ENCODE results near the gene CCDC187. TPM values are rescaled to one million over a fixed set of nuclear protein-coding genes. Genes with fewer than 3 reads are reported as not detected.

CCDC187 gene
- total RNA-seq, 1 donor from 2014 or later, result not detected

DNA sequence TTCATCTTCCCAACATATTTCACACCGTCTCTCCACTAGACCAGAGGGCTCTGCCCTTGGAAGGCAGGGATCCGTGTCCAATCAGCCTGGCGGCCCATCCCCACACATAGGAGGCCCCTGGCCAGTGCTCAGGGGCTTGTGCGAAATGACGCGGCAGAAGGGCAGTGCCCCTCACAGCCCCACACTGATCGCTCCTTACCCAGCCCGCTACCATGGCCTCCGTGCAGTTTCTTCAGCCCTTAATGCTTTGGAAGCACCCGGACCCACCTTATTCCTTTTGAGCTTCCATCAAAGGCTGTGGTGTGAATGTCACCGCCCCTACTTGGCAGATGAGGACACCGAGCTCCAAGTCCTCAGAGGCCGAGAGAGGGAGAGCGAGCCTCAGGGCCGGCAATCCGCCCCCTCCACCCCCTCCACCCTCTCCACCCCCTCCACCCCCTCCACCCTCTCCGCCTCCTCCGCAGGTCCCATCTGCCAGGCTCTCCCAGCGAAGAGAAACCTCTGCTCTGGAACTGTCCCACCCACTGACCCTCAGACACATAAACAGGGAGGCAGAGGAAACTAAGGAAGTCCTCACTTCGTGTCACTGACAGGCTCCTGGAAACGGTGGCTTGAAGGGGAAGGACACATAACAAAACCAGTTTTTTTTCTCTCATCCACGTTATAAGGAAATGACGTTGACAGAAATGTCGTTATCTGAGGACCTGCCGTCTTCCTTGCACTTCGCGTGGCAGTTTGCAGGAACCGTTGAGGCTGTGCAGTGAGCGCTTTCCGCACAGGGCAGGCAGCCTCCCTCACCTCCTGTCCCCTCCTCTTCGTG lies 72.2 kb downstream of the CCDC187 start:
- DNase-seq, result peak; percentile 86
- peaks cover 34% of the 10 kb centered on the region for H3K4me1 Mint-ChIP-seq
- intact Hi-C loops (cut with micrococcal nuclease), result loop anchor here (1.0 kb wide), 1 partner anchor 13 kb away; no protein-coding TSS in a partner anchor
- H3K9me3 Mint-ChIP-seq, result no peaks in the 10 kb centered on the region
- H3K36me3 Mint-ChIP-seq (ENCODE audit: low read depth), result peaks cover 15% of the 10 kb centered on the region
- peak overlapping the region; percentile 70 for H3K4me3 Mint-ChIP-seq
- H3K27me3 Mint-ChIP-seq, result no peaks in the 10 kb centered on the region
- peak overlapping the region; percentile 89 for H3K27ac Mint-ChIP-seq

DNA sequence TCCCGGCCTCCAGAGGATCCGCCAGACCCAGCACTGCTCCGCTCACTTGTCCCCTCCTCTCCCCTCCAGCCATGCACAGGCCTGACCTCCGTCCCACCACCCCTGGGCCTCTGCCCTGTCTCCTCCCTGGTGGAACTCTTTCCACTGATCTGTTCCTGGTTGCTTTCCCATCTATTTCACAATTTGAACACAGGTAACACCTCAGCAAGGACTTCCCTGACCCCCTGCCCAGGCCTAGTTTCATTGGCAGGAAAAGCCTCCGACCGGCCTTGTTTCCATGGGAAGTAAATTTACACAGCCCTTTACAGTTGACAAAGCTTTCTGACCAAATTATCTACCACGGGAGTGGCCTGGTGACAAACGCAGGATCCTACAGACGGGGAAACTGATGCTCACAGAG lies 73.1 kb downstream of the CCDC187 start:
- Mint-ChIP-seq H3K4me3 (no peak overlapping the region), H3K9me3 (no peaks in the 10 kb centered on the region), H3K27ac (peak overlapping the region; percentile 40), H3K27me3 (no peaks in the 10 kb centered on the region), H3K36me3 (ENCODE audit: low read depth) (peaks cover 15% of the 10 kb centered on the region), H3K4me1 (peaks cover 34% of the 10 kb centered on the region)
- intact Hi-C loops (cut with micrococcal nuclease), result no loop called here
- no peak for DNase-seq

DNA sequence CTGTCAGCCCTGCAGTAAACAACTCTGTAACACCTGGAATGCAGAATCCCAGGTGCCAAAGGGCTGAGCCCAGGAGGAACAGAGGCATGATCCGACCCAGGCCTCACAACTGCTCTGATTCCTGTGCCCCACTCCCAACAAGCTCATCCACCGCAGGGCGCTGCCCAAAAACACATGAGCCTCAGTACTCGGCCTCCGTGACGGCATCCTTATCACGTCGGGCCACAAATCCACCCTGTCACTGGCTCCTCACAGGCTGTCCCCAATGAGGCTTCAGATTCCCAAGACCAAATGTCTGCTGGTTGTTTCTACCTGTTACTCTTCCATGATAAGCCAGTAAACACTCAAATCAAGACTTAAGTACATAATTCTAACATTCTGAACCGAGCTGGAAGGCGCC lies 73.5 kb downstream of the CCDC187 start:
- Mint-ChIP-seq H3K9me3 (no peaks in the 10 kb centered on the region), H3K27me3 (no peaks in the 10 kb centered on the region), H3K4me3 (no peak overlapping the region), H3K36me3 (ENCODE audit: low read depth) (peaks cover 16% of the 10 kb centered on the region), H3K27ac (no peak overlapping the region), H3K4me1 (peaks cover 34% of the 10 kb centered on the region)
- no peak for DNase-seq
- intact Hi-C loops (cut with micrococcal nuclease), result no loop called here

DNA sequence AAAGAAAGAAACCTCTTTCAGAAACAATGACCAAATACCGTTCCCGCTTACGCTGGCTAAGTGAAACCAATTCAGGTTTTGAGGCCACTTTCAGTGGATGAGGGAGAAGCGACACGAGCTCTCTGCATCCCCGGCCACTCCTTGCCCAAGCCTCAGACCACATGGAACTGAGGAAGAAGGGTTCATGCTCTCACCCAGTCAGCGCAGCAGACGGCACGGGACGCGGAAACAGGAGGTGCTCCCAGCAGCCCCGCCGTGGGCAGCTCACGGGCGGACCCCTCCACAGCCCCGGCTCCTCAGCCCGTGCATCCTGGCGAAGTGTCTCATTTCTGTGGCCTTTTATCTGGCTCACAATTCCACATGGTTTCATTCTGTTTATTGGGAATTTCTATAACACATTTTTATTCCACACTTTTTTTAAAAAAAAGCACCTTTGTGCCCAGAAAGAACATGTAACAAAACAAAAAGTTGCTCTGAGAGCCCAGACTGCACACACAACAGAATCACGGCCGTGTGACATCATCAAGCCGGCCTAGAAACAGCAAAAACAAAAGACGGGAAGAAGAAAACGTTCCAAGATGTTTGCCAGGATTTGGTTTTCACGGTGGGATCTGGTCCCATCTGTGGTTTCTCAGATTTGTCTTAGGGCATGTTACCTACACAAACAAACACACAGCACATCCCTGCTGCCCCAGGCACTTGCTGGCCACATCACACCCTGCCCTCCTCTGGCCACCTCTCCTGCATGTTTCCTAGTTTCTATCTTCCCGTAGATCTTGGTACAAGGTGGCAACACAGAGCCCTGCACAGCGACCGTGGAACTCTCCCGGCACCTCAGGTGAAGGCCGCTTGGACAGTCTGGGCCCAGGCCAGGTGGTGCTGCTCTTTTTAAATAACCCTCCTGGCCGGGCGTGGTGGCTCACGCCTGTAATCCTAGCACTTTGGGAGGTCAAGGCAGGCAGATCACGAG lies 74.5 kb downstream of the CCDC187 start:
- Mint-ChIP-seq H3K36me3 (ENCODE audit: low read depth) (peaks cover 15% of the 10 kb centered on the region), H3K9me3 (no peaks in the 10 kb centered on the region), H3K4me1 (peaks cover 34% of the 10 kb centered on the region), H3K27me3 (no peaks in the 10 kb centered on the region), H3K27ac (no peak overlapping the region), H3K4me3 (no peak overlapping the region)
- no peak for DNase-seq
- intact Hi-C loops (cut with micrococcal nuclease), result no loop called here

DNA sequence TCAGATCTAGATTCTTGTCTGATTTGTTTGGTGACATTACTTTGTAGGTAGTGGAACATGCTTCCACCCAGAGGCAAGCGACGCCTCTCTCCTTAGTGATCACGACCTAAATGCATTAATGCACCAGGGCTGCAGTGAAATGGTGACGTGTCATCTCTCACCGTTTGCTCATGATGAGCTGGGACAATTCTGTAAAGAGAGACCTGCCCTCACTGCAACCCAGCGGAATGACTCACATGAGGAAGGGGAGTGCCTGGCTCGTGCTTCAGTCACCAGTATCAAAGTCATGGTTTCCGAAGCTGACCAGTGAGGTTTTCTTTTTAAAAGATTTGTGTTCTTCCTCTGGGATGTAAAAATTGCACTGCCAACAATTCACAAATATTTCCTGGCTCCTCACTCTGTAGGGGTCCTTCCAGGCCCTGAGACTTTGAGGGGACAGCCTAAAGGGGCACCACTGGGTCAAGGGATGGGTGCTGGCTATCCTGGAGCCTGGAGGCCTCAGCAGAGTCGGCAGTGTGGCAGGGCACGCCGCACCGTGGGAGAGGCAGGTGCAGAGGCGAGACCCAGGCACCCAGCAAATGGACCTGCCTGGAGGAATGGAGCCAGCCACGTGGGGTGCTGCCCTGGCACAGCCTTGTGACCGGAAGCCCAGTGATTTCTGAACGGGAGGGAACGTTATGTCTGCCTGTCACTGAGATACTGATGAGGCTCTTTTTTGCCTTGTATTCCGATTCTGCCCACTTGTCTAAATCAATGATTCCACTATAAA lies 75.6 kb downstream of the CCDC187 start:
- H3K4me1 Mint-ChIP-seq, result peaks cover 24% of the 10 kb centered on the region
- intact Hi-C loops (cut with micrococcal nuclease), result no loop called here
- H3K27me3 Mint-ChIP-seq, result no peaks in the 10 kb centered on the region
- H3K9me3 Mint-ChIP-seq, result no peaks in the 10 kb centered on the region
- DNase-seq, result no peak
- H3K4me3 Mint-ChIP-seq, result no peak overlapping the region
- H3K36me3 Mint-ChIP-seq (ENCODE audit: low read depth), result peaks cover 20% of the 10 kb centered on the region
- H3K27ac Mint-ChIP-seq, result no peak overlapping the region

DNA sequence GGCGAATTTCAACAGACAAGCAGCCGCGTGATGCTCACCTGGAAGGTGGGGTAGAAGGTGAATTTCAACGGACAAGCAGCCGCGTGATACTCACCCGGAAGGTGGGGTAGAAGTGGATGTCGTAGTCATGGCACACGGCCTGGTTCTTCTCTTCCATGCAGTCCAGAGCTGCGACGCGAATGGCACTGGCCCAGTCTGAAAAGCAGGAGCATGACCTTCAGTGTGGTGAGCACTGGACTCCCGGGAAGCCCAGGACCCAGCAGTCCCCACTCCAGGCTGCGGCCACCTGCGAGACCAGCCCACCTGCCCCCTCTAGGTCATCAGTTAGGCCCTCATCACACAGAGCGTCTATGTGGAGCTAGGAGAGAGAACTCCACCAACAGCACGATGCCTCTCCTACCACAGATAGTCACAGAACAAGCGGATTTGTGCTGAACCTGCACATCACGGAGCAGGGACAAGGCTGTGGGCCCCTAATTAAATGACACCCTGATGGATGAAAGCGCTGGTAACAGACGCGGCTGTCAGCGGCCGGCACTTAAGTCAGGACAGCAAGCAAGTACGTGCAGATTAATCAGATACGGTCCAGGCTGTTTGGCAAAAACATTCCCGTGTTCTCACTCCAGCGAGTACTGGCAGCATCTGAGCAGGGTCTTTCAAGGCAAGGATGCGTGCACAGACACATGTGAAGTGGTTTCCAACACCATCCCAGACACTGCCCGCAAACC lies 77.0 kb downstream of the CCDC187 start:
- intact Hi-C loops (cut with micrococcal nuclease), result no loop called here

DNA sequence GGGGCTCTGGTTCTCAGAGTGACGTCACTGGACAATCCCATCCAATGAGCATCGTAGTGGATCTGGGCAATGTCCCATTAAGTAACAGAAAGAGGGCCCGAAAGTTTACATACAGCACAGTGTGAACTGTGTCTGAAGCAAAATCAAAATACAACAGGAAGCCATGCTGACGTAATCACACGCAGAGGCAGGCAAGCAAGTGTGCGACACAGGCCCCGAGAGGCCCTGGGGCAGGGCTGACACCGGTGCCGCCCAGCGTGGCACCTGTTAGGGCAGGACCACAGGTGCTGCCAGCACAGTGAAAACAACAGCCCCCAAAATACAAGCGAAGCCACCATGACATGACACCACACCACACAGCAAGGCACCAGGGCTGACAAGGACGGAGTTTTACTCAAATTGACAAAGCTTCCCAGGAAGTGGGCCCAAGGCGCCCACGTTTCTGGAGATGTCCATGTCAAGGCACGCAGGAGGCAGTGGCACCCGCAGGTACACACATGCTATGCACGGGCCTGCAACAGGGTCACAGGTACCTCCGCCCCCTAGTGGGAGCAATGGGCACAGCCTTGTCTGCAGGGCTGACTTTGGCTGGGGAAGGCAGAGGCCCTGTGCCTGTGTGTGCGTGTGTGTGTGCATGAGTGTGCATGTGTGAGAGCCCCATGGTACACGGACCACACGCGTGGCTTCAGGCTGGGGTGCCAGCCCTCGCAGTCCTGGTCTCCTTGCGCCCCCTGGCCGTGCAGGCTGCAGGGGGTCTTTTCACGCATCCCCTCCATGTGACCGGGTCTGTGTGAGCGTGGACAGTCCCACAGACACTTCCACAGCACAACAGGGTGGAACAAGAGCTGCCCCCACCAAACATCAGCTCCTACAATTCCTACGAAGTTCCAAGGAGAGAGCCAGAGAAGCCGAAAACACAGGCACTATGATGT lies 77.9 kb downstream of the CCDC187 start:
- Mint-ChIP-seq H3K4me1 (peaks cover 11% of the 10 kb centered on the region), H3K36me3 (ENCODE audit: low read depth) (peaks cover 26% of the 10 kb centered on the region), H3K4me3 (no peak overlapping the region), H3K9me3 (no peaks in the 10 kb centered on the region), H3K27me3 (no peaks in the 10 kb centered on the region), H3K27ac (no peak overlapping the region)
- DNase-seq, result peak; percentile 90
- intact Hi-C loops (cut with micrococcal nuclease), result no loop called here

More for the DNA sequence above, 77.0 kb downstream of the CCDC187 start:
- Mint-ChIP-seq H3K36me3 (ENCODE audit: low read depth) (peaks cover 22% of the 10 kb centered on the region), H3K4me1 (peaks cover 16% of the 10 kb centered on the region), H3K4me3 (no peak overlapping the region), H3K27ac (no peak overlapping the region), H3K9me3 (no peaks in the 10 kb centered on the region), H3K27me3 (no peaks in the 10 kb centered on the region)
- no peak for DNase-seq

DNA sequence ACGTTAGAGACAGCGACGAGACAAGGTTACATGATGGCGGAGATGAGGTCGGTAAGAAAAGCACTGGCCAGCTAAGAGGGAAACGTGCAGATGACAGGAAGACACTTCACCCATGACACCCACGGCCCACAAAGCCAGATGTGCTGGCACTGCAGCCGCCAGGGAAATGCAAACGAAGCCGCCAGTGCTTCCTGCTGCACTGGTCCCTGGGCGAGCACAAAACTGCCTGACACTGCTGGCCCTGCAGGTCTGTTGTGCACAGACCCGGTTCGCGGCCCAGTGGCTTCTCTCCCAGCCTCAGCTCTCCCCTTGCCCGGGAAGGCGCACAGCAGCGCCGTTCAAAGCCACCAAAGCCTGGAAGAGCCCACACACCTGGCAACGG lies 78.5 kb downstream of the CCDC187 start:
- Mint-ChIP-seq H3K27me3 (no peaks in the 10 kb centered on the region), H3K9me3 (no peaks in the 10 kb centered on the region), H3K36me3 (ENCODE audit: low read depth) (peaks cover 28% of the 10 kb centered on the region), H3K4me1 (peaks cover 10% of the 10 kb centered on the region), H3K27ac (no peak overlapping the region), H3K4me3 (no peak overlapping the region)
- no peak for DNase-seq
- intact Hi-C loops (cut with micrococcal nuclease), result no loop called here

DNA sequence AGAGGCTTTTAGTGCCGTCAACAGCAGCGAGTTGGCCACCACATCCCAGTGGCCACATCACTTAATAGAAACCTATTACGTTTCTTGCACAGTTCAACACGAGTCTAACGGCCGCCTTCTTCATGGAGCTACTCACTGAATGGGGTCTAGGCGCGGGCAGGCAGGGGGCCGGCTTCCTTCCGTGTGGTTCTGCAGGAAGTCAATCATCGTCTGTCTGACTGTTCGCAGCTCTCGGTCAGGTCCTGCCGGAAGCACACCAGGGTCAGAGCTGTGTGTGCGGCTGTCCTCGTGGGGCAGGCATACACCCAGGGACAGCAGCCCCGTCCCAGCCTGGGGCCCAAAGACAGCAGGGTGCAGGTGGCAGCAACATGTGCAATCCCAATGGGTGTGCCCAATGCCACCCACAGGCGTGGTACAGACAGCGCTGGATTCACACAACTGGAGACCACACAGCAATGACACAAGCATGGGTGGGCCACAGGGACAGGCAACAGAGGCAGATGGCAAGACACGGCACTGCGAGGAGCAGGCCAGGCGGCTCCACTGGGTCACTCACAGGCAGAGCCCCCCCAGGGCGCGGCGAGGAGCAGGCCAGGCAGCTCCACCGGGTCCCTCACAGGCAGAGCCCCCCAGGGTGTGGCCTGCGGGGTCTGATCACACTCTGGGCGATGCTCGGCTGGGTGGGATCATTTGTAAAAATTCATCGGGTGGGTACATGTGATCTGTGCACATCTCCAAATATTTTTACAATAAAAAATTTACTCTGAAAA lies 79.8 kb downstream of the CCDC187 start:
- H3K4me1 Mint-ChIP-seq, result peaks cover 9% of the 10 kb centered on the region
- no peaks in the 10 kb centered on the region for H3K27me3 Mint-ChIP-seq
- intact Hi-C loops (cut with micrococcal nuclease), result no loop called here
- H3K4me3 Mint-ChIP-seq, result no peak overlapping the region
- H3K27ac Mint-ChIP-seq, result no peak overlapping the region
- DNase-seq, result no peak
- peaks cover 29% of the 10 kb centered on the region for H3K36me3 Mint-ChIP-seq (ENCODE audit: low read depth)
- H3K9me3 Mint-ChIP-seq, result no peaks in the 10 kb centered on the region

DNA sequence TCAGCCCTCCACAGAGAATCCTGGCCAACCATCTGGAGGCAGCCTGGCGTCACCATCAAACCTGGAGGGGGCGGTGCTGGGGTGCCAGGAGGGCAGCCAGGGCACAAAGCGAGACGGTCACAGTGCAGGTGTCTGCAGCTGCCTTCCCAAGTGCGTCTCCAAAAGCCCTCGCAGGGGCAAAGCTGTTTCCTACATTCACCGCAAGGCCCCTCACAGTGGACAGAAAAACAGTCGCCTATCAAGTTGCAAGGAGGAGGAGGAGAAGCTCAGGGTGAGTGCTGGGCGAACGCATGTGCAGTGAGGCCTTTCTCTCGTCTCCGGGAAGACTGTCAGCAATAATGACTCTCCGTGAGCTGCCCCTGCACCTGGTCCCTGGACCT lies 81.0 kb downstream of the CCDC187 start:
- Mint-ChIP-seq H3K36me3 (ENCODE audit: low read depth) (peaks cover 36% of the 10 kb centered on the region), H3K9me3 (no peaks in the 10 kb centered on the region), H3K27ac (no peak overlapping the region), H3K4me1 (peaks cover 5% of the 10 kb centered on the region), H3K4me3 (no peak overlapping the region), H3K27me3 (no peaks in the 10 kb centered on the region)
- no peak for DNase-seq
- intact Hi-C loops (cut with micrococcal nuclease), result no loop called here

DNA sequence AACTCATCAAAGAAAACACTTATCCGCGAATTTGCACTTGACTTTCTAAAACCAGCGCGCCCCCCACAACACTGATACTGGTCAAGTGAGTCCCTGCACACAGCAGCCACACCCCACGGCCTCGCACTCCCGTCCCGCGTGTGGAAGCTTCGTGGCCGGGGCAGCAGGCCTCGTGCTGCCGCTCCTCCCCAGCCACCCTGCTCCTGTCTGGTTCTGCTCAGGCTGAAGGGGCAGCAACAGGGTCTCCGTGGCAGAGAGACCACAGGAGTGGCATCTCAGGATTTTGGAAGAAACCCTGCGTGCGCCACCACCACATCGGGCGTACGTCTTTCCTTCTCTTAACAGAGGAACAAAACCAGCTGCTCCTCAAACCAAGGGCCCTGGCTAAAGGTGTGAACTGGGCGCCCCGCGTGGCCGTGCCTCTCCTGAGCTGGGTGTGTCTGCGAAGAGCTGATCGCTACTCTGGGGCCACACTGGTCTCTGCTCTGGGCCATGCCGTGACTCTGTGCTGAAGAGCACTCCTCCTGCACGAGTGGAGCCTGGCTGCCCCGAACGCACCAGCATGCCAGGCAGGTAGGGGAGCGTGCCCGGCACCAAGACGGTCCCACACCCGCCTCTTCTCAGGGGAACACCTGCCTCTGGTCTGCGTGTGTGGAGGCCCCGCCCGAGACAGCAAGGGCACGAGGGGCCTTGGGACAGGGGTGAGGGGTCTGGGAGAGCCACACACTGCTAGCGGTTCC lies 81.6 kb downstream of the CCDC187 start:
- no peak for DNase-seq
- Mint-ChIP-seq H3K9me3 (no peaks in the 10 kb centered on the region), H3K36me3 (ENCODE audit: low read depth) (peaks cover 36% of the 10 kb centered on the region), H3K4me1 (peaks cover 5% of the 10 kb centered on the region), H3K27me3 (no peaks in the 10 kb centered on the region), H3K4me3 (no peak overlapping the region), H3K27ac (no peak overlapping the region)
- intact Hi-C loops (cut with micrococcal nuclease), result no loop called here
